H1 (cell line): Measurements from ENCODE around the gene MTMR4. TPM values are rescaled to one million over a fixed set of nuclear protein-coding genes. Genes with fewer than 3 reads are reported as not detected.

Experiments used
- ASH2L ChIP-seq: fragments of 200-600, 300-600 bp; sonication (generic); IDR thresholded peaks from one replicate; pipeline ENCODE4 v1.7.1; 2017; ENCODE audit warnings: low read length
- BRCA1 ChIP-seq: IDR thresholded peaks from 2 replicates; pipeline ENCODE4 v1.6.1; 2012; ENCODE audit warnings: low read depth, low read length, improper control_type of control experiment
- CTBP2 ChIP-seq: IDR thresholded peaks from 2 replicates; pipeline ENCODE4 v1.7.0; 2011; ENCODE audit warnings: borderline replicate concordance, mild to moderate bottlenecking, moderate library complexity, mixed read lengths, low read length; ENCODE audit not compliant: insufficient read depth, insufficient read length
- EGR1 ChIP-seq: IDR thresholded peaks from 2 replicates; pipeline ENCODE4 v1.6.1; 2011; ENCODE audit warnings: low read depth, low read length, borderline replicate concordance
- HDAC6 ChIP-seq: IDR thresholded peaks from one replicate; pipeline ENCODE4 v1.7.1; 2012; ENCODE audit warnings: low read depth, mild to moderate bottlenecking, inconsistent platforms, low read length, moderate library complexity
- JUN ChIP-seq: IDR thresholded peaks from 2 replicates; pipeline ENCODE4 v1.6.1; 2011; ENCODE audit warnings: low read depth, mild to moderate bottlenecking, improper control_type of control experiment, low read length
- RXRA ChIP-seq: IDR thresholded peaks from 2 replicates; pipeline ENCODE4 v1.6.1; 2011; ENCODE audit warnings: low read depth, mild to moderate bottlenecking, low read length, moderate library complexity; ENCODE audit not compliant: insufficient read depth
- SAP30 ChIP-seq: fragments of 300-600 bp; sonication (generic); IDR thresholded peaks from 2 replicates; pipeline ENCODE4 v1.7.1; 2012; ENCODE audit warnings: low read length, moderate library complexity, mild to moderate bottlenecking, inconsistent platforms; ENCODE audit not compliant: insufficient read depth, insufficient replicate concordance
- polyA plus RNA-seq, 7 experiments: library from polyadenylated mRNA; depleted of rRNA in 3 of 7; stranded (reverse) in 5 of 7; unstranded in 2 of 7; fragments of >200 nt in 5 of 7; fragments of 200-250 nt in 2 of 7; gene quantifications; 1 replicate in 5 of 7; 2 replicates in 1 of 7; 4 replicates in 1 of 7; pipeline versions ENCODE4 v1.2.1 to v1.2.3, GENCODE V29; 2011 to 2013; ENCODE audit warnings: missing spikeins in 2 of 7, mixed read lengths in 2 of 7
- total RNA-seq: library from RNA; stranded (reverse); fragmentation: NEBNext Ultra II Directional; extraction: Animal tissue kit (Norgen Biotek cat#: 25700); gene quantifications from 2 replicates; pipeline ENCODE4 v1.2.1, GENCODE V29; 2021

The MTMR4 gene
- total and polyA plus RNA-seq, 2 of the 8 experiments (the other 6 are each of a cell fraction or from before 2014, with no cell fraction given) = 15.9 to 39.2 TPM

- TF ChIP-seq CTBP2 = no peak
- TF ChIP-seq JUN = no peak
- no peak for TF ChIP-seq SAP30
- no peak for TF ChIP-seq HDAC6
- TF ChIP-seq ASH2L = no peak
- TF ChIP-seq RXRA = no peak
- TF ChIP-seq EGR1 = no peak
- TF ChIP-seq BRCA1 = no peak
Measured at GRCh38 chr17:58534901-58535421, 20.5 kb upstream of the MTMR4 start (continued).
